ENCODE data around the gene C5orf46.
"Not testable (repeated sequence)": the region's sequence is repeated elsewhere in the genome, so short reads cannot be mapped to it uniquely, and the experiment has no call there.

Gene C5orf46

GRCh38 chr5:147879784-147880183, 26.6 kb downstream of the C5orf46 start:
- DNase-seq (ENCODE audit: insufficient read length, low spot score) (no peak), FAIRE-seq (no peak)
- no peak for TF ChIP-seq POLR2A (IDR thresholded peaks at IDR 0.05; ENCODE audit: low read depth, low read length)

- FAIRE-seq (no peak), DNase-seq (ENCODE audit: insufficient read length, low spot score) (no peak)
- no peak for TF ChIP-seq POLR2A (IDR thresholded peaks at IDR 0.05; ENCODE audit: low read depth, low read length)
Measured at GRCh38 chr5:147878066-147878759, 28.1 kb downstream of the C5orf46 start, which contains the start of gene SCGB3A2. Gene SCGB3A2 (plus strand): TSS chr5:147878711. CDS start chr5:147878804, 93 bp downstream.

- DNase-seq (ENCODE audit: insufficient read length, low spot score) (no peak), FAIRE-seq (no peak)
- no peak for TF ChIP-seq POLR2A (IDR thresholded peaks at IDR 0.05; ENCODE audit: low read depth, low read length)
Measured at GRCh38 chr5:147876626-147877025, 29.7 kb downstream of the C5orf46 start.

GRCh38 chr5:147876141-147876540, 30.2 kb downstream of the C5orf46 start:
- no peak for TF ChIP-seq POLR2A (IDR thresholded peaks at IDR 0.05; ENCODE audit: low read depth, low read length)
- FAIRE-seq: no peak
- no peak for DNase-seq (ENCODE audit: insufficient read length, low spot score)

GRCh38 chr5:147874910-147875367, 31.4 kb downstream of the C5orf46 start:
- DNase-seq (ENCODE audit: insufficient read length, low spot score) (no peak), FAIRE-seq (no peak)
- no peak for TF ChIP-seq POLR2A (IDR thresholded peaks at IDR 0.05; ENCODE audit: low read depth, low read length)

- not testable (repeated sequence) for DNase-seq (ENCODE audit: insufficient read length, low spot score); FAIRE-seq
Measured at GRCh38 chr5:147874118-147874875, 32.0 kb downstream of the C5orf46 start.

GRCh38 chr5:147872744-147873435, 33.4 kb downstream of the C5orf46 start:
- not testable (repeated sequence) for FAIRE-seq

GRCh38 chr5:147871980-147872549, 34.3 kb downstream of the C5orf46 start:
- DNase-seq (ENCODE audit: insufficient read length, low spot score); FAIRE-seq: not testable (repeated sequence)

More at GRCh38 chr5:147872744-147873435, 33.4 kb downstream of the C5orf46 start:
- not testable (repeated sequence) for DNase-seq (ENCODE audit: insufficient read length, low spot score)

- FAIRE-seq: not testable (repeated sequence)
Measured at GRCh38 chr5:147869892-147870291, 36.4 kb downstream of the C5orf46 start.

GRCh38 chr5:147869112-147869511, 37.2 kb downstream of the C5orf46 start:
- FAIRE-seq (no peak), DNase-seq (ENCODE audit: insufficient read length, low spot score) (no peak)
- TF ChIP-seq POLR2A (IDR thresholded peaks at IDR 0.05; ENCODE audit: low read depth, low read length): no peak

More at GRCh38 chr5:147869892-147870291, 36.4 kb downstream of the C5orf46 start:
- not testable (repeated sequence) for DNase-seq (ENCODE audit: insufficient read length, low spot score)

GRCh38 chr5:147863454-147864158, 42.7 kb downstream of the C5orf46 start:
- DNase-seq (ENCODE audit: insufficient read length, low spot score) (no peak), FAIRE-seq (no peak)
- TF ChIP-seq POLR2A (IDR thresholded peaks at IDR 0.05; ENCODE audit: low read depth, low read length): no peak

- DNase-seq (ENCODE audit: insufficient read length, low spot score): no peak
- TF ChIP-seq POLR2A (IDR thresholded peaks at IDR 0.05; ENCODE audit: low read depth, low read length): no peak
- FAIRE-seq: no peak
Measured at GRCh38 chr5:147860641-147861025, 45.7 kb downstream of the C5orf46 start.

- no peak for DNase-seq (ENCODE audit: insufficient read length, low spot score)
- no peak for FAIRE-seq
- no peak for TF ChIP-seq POLR2A (IDR thresholded peaks at IDR 0.05; ENCODE audit: low read depth, low read length)
Measured at GRCh38 chr5:147859962-147860640, 46.2 kb downstream of the C5orf46 start.
